Non-pigmented ciliary epithelial cell (primary cell): ENCODE data around the gene LYPD3.
"Not testable (repeated sequence)": the region's sequence is repeated elsewhere in the genome, so short reads cannot be mapped to it uniquely, and the experiment has no call there.

ENCODE experiments used
- DNase-seq: peaks from one replicate; pipeline ENCODE4 v3.0.0-alpha.2; 2010; ENCODE audit warnings: low read depth

The LYPD3 gene

GRCh38 chr19:43461303-43461702 is 4.1 kb downstream of the LYPD3 start:
- no peak for DNase-seq

- no peak for DNase-seq
These were observed 4.9 kb downstream of the LYPD3 start for GRCh38 chr19:43460362-43461016.

- DNase-seq = no peak
These were observed 7.6 kb downstream of the LYPD3 start for GRCh38 chr19:43457809-43458208.

- no peak for DNase-seq
These were observed 9.9 kb downstream of the LYPD3 start for GRCh38 chr19:43455321-43456113.

- no peak for DNase-seq
These were observed 11.4 kb downstream of the LYPD3 start for GRCh38 chr19:43454031-43454430.

- no peak for DNase-seq
These were observed 12.8 kb downstream of the LYPD3 start for GRCh38 chr19:43452582-43452981.

GRCh38 chr19:43450545-43450997 is 14.8 kb downstream of the LYPD3 start:
- DNase-seq = no peak

- no peak for DNase-seq
These were observed 17.8 kb downstream of the LYPD3 start for GRCh38 chr19:43447655-43448054.

GRCh38 chr19:43446746-43447489 is 18.5 kb downstream of the LYPD3 start:
- no peak for DNase-seq

- no peak for DNase-seq
These were observed 20.0 kb downstream of the LYPD3 start for GRCh38 chr19:43445426-43445825.

GRCh38 chr19:43444531-43445287 is 20.7 kb downstream of the LYPD3 start:
- no peak for DNase-seq

- DNase-seq = not testable (repeated sequence)
These were observed 21.3 kb downstream of the LYPD3 start for GRCh38 chr19:43444091-43444490.

GRCh38 chr19:43441716-43442115 is 23.7 kb downstream of the LYPD3 start:
- no peak for DNase-seq

- DNase-seq = no peak
These were observed 25.7 kb downstream of the LYPD3 start for GRCh38 chr19:43439709-43440063.

- no peak for DNase-seq
These were observed 26.2 kb downstream of the LYPD3 start for GRCh38 chr19:43439032-43439708.

- DNase-seq = no peak
These were observed 26.9 kb downstream of the LYPD3 start for GRCh38 chr19:43438291-43439031.

GRCh38 chr19:43437712-43438111 is 27.7 kb downstream of the LYPD3 start:
- DNase-seq = no peak

GRCh38 chr19:43437284-43437683 is 28.1 kb downstream of the LYPD3 start:
- not testable (repeated sequence) for DNase-seq

- DNase-seq = no peak
These were observed 29.6 kb downstream of the LYPD3 start for GRCh38 chr19:43435775-43436174.

GRCh38 chr19:43433689-43434088 is 31.7 kb downstream of the LYPD3 start:
- DNase-seq = no peak

GRCh38 chr19:43433358-43433673 is 32.1 kb downstream of the LYPD3 start:
- no peak for DNase-seq
